ENCODE data around the gene IFNE.
"Not testable (repeated sequence)": the region's sequence is repeated elsewhere in the genome, so short reads cannot be mapped to it uniquely, and the experiment has no call there.

IFNE gene

GRCh38 chr9:21452681-21453080 lies 29.4 kb downstream of the IFNE start:
- TF ChIP-seq CTCF (conservative IDR thresholded peaks at IDR 0.05; ENCODE audit: control insufficient read depth, insufficient read depth, low read depth, low read length), result no peak
- no peak overlapping the region for H3K4me3 ChIP-seq (ENCODE audit: control insufficient read depth, low read depth, low read length)
- no peak for DNase-seq (ENCODE audit: low read depth)

GRCh38 chr9:21450733-21451394 lies 31.2 kb downstream of the IFNE start:
- DNase-seq (ENCODE audit: low read depth), result peak; percentile 41
- no peak for TF ChIP-seq CTCF (conservative IDR thresholded peaks at IDR 0.05; ENCODE audit: control insufficient read depth, insufficient read depth, low read depth, low read length)
- H3K4me3 ChIP-seq (ENCODE audit: control insufficient read depth, low read depth, low read length), result no peak overlapping the region

- DNase-seq (ENCODE audit: low read depth), result peak; percentile 27
These were observed 32.8 kb downstream of the IFNE start for GRCh38 chr9:21449312-21449711.

GRCh38 chr9:21443849-21444625 lies 38.1 kb downstream of the IFNE start:
- DNase-seq (ENCODE audit: low read depth), result no peak
- H3K4me3 ChIP-seq (ENCODE audit: control insufficient read depth, low read depth, low read length), result no peak overlapping the region
- no peak for TF ChIP-seq CTCF (conservative IDR thresholded peaks at IDR 0.05; ENCODE audit: control insufficient read depth, insufficient read depth, low read depth, low read length)

More at GRCh38 chr9:21449312-21449711, 32.8 kb downstream of the IFNE start:
- not testable (repeated sequence) for H3K4me3 ChIP-seq (ENCODE audit: control insufficient read depth, low read depth, low read length)

GRCh38 chr9:21440139-21440538 lies 42.0 kb downstream of the IFNE start, which contains the start of gene IFNA1:
IFNA1 (plus strand) TSS chr9:21440439; CDS start chr9:21440508, 69 bp downstream.
- no peak for TF ChIP-seq CTCF (conservative IDR thresholded peaks at IDR 0.05; ENCODE audit: control insufficient read depth, insufficient read depth, low read depth, low read length)
- H3K4me3 ChIP-seq (ENCODE audit: control insufficient read depth, low read depth, low read length), result no peak within 1 kb of the TSS
- DNase-seq (ENCODE audit: low read depth), result no peak

- not testable (repeated sequence) for DNase-seq (ENCODE audit: low read depth); H3K4me3 ChIP-seq (ENCODE audit: control insufficient read depth, low read depth, low read length)
These were observed 47.1 kb downstream of the IFNE start for GRCh38 chr9:21435015-21435383.

- DNase-seq (ENCODE audit: low read depth), result peak; percentile 81
- H3K4me3 ChIP-seq (ENCODE audit: control insufficient read depth, low read depth, low read length), result no peak overlapping the region
- TF ChIP-seq CTCF (conservative IDR thresholded peaks at IDR 0.05; ENCODE audit: control insufficient read depth, insufficient read depth, low read depth, low read length), result peak; percentile 67
These were observed 47.7 kb downstream of the IFNE start for GRCh38 chr9:21434202-21435014.
